ENCODE measurements around the gene LRRN4CL. TPM values are rescaled to one million over a fixed set of nuclear protein-coding genes. Genes with fewer than 3 reads are reported as not detected.

The LRRN4CL gene
- total RNA-seq, 1 experiment from 2014 or later, result 0.42 TPM

GRCh38 chr11:62721994-62722393 is 32.7 kb upstream of the LRRN4CL start:
- intact Hi-C loops (cut with micrococcal nuclease), result no loop called here
- TF ChIP-seq, protein P1, sequence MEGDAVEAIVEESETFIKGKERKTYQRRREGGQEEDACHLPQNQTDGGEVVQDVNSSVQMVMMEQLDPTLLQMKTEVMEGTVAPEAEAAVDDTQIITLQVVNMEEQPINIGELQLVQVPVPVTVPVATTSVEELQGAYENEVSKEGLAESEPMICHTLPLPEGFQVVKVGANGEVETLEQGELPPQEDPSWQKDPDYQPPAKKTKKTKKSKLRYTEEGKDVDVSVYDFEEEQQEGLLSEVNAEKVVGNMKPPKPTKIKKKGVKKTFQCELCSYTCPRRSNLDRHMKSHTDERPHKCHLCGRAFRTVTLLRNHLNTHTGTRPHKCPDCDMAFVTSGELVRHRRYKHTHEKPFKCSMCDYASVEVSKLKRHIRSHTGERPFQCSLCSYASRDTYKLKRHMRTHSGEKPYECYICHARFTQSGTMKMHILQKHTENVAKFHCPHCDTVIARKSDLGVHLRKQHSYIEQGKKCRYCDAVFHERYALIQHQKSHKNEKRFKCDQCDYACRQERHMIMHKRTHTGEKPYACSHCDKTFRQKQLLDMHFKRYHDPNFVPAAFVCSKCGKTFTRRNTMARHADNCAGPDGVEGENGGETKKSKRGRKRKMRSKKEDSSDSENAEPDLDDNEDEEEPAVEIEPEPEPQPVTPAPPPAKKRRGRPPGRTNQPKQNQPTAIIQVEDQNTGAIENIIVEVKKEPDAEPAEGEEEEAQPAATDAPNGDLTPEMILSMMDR (IDR thresholded peaks at IDR 0.05; ENCODE audit: unreplicated experiment), result no peak
- Mint-ChIP-seq H3K4me1 (ENCODE audit: insufficient read depth, unreplicated experiment) (peaks cover 24% of the 10 kb centered on the region), H3K36me3 (ENCODE audit: insufficient read depth, unreplicated experiment) (peaks cover 89% of the 10 kb centered on the region), H3K27ac (ENCODE audit: low read depth, unreplicated experiment) (no peak overlapping the region), H3K27me3 (ENCODE audit: insufficient read depth, unreplicated experiment) (no peaks in the 10 kb centered on the region), H3K4me3 (ENCODE audit: unreplicated experiment) (no peak overlapping the region), H3K9me3 (ENCODE audit: unreplicated experiment) (no peaks in the 10 kb centered on the region)
- POLR2A ChIA-PET, result interaction anchor here (10.3 kb wide), 1 partner anchor 10 kb away, joined by 197 read pairs; the partner anchor contains the start of genes BSCL2 and GNG3
- BruUV-seq (replicated peaks), result TSS peak; percentile 36
- CTCF ChIA-PET, result no interaction called here
- DNase-seq (ENCODE audit: unreplicated experiment), result no peak

GRCh38 chr11:62719302-62719978 is 30.1 kb upstream of the LRRN4CL start:
- BruUV-seq (replicated peaks), result no TSS peak
- no peaks in the 10 kb centered on the region for H3K9me3 Mint-ChIP-seq (ENCODE audit: unreplicated experiment)
- H3K27ac Mint-ChIP-seq (ENCODE audit: low read depth, unreplicated experiment), result no peak overlapping the region
- POLR2A ChIA-PET, result interaction anchor here (0.6 to 15.7 kb wide), 4 partner anchors 7 to 68 kb away, joined by 3 to 197 read pairs (median 6); partner anchors contain the start of genes HNRNPUL2, TMEM179B and TTC9C
- TF ChIP-seq, protein P1 (IDR thresholded peaks at IDR 0.05; ENCODE audit: unreplicated experiment), result no peak
- no peak overlapping the region for H3K4me3 Mint-ChIP-seq (ENCODE audit: unreplicated experiment)
- H3K4me1 Mint-ChIP-seq (ENCODE audit: insufficient read depth, unreplicated experiment), result peaks cover 21% of the 10 kb centered on the region
- peaks cover 92% of the 10 kb centered on the region for H3K36me3 Mint-ChIP-seq (ENCODE audit: insufficient read depth, unreplicated experiment)
- no peak for DNase-seq (ENCODE audit: unreplicated experiment)
- no peaks in the 10 kb centered on the region for H3K27me3 Mint-ChIP-seq (ENCODE audit: insufficient read depth, unreplicated experiment)
- CTCF ChIA-PET, result interaction anchor here (1.0 to 1.6 kb wide), 3 partner anchors 38 to 324 kb away, joined by 3 to 6 read pairs (median 4); no protein-coding TSS in a partner anchor
- intact Hi-C loops (cut with micrococcal nuclease), result no loop called here

DNA sequence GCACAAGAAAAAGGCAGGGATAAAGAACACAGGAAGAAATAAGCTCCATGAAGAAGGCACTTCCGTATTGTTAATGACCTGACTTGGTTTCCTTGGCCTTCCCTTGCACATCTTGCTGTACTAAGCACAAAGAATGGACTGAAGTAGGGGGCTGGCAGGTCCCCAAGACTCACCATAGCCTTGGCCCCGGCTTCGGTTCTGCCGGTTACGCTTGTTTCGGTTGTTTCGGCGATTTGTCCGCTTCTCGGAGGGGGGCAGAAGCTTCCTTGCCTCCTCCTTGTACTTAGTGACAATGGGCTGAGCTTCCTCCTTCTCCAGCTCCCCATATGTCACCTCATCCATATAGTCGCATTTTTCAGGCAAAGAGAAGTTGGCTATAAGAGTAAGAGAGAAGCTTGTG is 27.5 kb upstream of the LRRN4CL start:
- intact Hi-C loops (cut with micrococcal nuclease), result no loop called here
- Mint-ChIP-seq H3K9me3 (ENCODE audit: unreplicated experiment) (no peaks in the 10 kb centered on the region), H3K4me1 (ENCODE audit: insufficient read depth, unreplicated experiment) (peaks cover 15% of the 10 kb centered on the region), H3K27ac (ENCODE audit: low read depth, unreplicated experiment) (no peak overlapping the region), H3K36me3 (ENCODE audit: insufficient read depth, unreplicated experiment) (peaks cover 79% of the 10 kb centered on the region), H3K4me3 (ENCODE audit: unreplicated experiment) (no peak overlapping the region), H3K27me3 (ENCODE audit: insufficient read depth, unreplicated experiment) (no peaks in the 10 kb centered on the region)
- no peak for DNase-seq (ENCODE audit: unreplicated experiment)
- ChIA-PET CTCF (interaction anchor here (0.5 to 1.7 kb wide), 5 partner anchors 16 to 128 kb away, joined by 3 to 8 read pairs (median 3); no protein-coding TSS in a partner anchor), POLR2A (interaction anchor here (0.6 to 15.7 kb wide), 3 partner anchors 9 to 161 kb away, joined by 3 to 197 read pairs (median 4); partner anchors contain the start of genes HNRNPUL2, TAF6L and TTC9C)
- TF ChIP-seq, protein P1 (IDR thresholded peaks at IDR 0.05; ENCODE audit: unreplicated experiment), result no peak
- no TSS peak for BruUV-seq (replicated peaks)

- POLR2A ChIA-PET, result interaction anchor here (1.7 to 15.7 kb wide), 2 partner anchors 10 to 11 kb away, joined by 5 to 197 read pairs; partner anchors contain the start of genes HNRNPUL2 and TTC9C
- no peak for DNase-seq (ENCODE audit: unreplicated experiment)
- H3K36me3 Mint-ChIP-seq (ENCODE audit: insufficient read depth, unreplicated experiment), result peaks cover 79% of the 10 kb centered on the region
- BruUV-seq (replicated peaks), result no TSS peak
- H3K4me3 Mint-ChIP-seq (ENCODE audit: unreplicated experiment), result no peak overlapping the region
- TF ChIP-seq, protein P1 (IDR thresholded peaks at IDR 0.05; ENCODE audit: unreplicated experiment), result no peak
- H3K27ac Mint-ChIP-seq (ENCODE audit: low read depth, unreplicated experiment), result no peak overlapping the region
- H3K27me3 Mint-ChIP-seq (ENCODE audit: insufficient read depth, unreplicated experiment), result no peaks in the 10 kb centered on the region
- intact Hi-C loops (cut with micrococcal nuclease), result no loop called here
- CTCF ChIA-PET, result interaction anchor here (0.7 to 1.7 kb wide), 3 partner anchors 23 to 60 kb away, joined by 3 to 5 read pairs (median 3); no protein-coding TSS in a partner anchor
- peaks cover 15% of the 10 kb centered on the region for H3K4me1 Mint-ChIP-seq (ENCODE audit: insufficient read depth, unreplicated experiment)
- H3K9me3 Mint-ChIP-seq (ENCODE audit: unreplicated experiment), result no peaks in the 10 kb centered on the region
These were observed 26.9 kb upstream of the LRRN4CL start for GRCh38 chr11:62716206-62716605.

All from MCF 10A (cell line).